DMS53 treated with DMSO at 0.1 percent for 48 hours (cell line): ENCODE results near the gene HDAC4.

Experiments
- DNase-seq: peaks from one replicate; lab custom pipeline; 2025; ENCODE audit not compliant: unreplicated experiment; lab: John Stamatoyannopoulos, UW

The HDAC4 gene

DNA sequence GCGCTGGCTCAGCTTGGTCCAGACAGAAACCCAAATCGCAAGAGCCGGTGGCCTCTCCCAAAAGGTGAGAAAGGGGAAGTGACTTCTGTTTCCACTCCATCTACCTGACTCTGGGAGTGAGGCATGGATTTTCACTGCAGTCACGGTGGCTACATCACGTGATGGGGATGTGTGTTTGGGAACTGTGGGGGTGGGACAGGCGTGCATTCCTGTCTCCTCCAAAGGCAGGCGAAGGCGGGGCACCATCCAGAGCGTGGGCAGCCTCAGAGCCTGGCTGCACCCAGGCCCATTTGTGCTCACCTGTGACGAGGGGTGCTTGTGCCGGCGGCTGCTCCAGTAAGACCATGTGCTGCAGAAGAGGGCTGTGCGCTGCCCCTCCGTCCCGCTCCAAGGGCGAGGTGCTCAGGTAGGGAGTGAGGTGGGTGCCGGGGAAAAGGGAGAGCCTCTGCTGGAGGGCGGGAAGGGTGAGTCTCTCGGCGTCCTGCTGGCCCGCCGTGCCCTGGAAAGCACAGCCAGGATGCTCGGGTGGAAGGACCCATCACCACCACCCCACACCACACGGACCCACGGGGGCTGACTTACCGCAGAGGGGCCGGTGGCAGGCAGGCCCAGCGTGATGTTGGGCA, 266.8 kb downstream of the HDAC4 start:
- DNase-seq, result no peak

DNA sequence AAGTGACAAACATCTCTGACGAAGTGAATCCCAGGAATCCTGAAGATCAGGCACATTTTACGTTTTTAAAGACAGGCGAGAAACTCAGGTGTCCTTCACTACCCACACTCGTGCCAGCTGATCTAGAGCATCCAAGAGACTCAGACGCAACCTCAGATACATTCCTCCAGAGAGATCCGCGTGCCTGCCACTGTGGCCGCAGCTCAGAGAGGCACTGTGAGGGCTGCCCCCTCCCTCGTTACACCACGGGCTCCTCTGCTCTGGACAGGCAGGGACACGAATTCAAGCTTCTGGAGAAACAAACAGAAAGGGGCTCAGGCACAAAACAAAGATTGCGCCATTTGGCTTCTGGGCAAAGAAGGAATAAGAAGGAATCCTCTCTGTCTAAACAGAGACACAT, 268.0 kb downstream of the HDAC4 start:
- no peak for DNase-seq

DNA sequence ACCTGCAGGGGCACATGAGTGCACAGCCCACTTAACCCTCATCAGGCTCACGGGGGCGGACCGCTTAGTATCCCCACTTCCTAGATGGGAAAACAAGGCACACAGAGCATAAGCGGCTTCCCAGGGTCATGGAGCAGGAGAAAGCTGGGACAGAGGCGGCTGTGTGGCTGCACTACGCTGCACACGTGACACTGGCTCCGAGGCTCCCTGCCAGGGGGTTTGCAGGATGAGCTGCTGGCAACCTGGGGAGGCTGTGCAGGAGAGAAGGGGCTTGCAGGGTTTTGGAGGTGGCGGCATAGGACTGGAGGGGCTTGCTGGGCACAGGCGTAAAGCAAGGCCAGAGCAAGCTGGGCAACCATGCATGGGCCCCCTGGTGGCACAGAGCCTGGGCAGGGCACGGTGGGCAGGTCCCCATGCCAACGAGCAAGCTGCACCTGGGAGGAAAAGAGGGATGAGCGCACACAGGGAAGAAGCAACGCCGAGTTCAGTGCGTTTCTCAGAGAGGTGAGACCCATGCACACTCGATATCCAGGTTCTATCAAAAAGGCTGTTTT, 268.6 kb downstream of the HDAC4 start:
- no peak for DNase-seq

DNA sequence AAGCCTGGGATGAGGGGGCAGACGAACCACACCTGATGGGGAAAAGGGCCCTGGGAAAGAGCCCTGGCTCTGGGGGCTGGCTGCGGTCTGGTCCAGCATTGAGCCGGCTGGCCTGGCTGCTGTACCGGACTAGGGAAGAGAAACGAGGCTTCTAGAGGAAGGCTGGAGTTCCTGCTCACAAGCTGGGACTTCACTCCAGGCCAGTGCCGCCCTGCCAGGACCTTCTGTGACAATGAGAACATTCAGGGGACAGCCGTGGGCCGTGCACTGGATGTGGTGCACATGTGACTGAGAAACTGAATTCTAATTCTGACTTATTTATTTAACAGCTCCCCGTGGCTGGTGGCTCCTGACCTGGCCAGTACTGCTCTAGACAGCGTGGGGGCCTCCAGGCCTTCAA, 269.3 kb downstream of the HDAC4 start:
- no peak for DNase-seq

DNA sequence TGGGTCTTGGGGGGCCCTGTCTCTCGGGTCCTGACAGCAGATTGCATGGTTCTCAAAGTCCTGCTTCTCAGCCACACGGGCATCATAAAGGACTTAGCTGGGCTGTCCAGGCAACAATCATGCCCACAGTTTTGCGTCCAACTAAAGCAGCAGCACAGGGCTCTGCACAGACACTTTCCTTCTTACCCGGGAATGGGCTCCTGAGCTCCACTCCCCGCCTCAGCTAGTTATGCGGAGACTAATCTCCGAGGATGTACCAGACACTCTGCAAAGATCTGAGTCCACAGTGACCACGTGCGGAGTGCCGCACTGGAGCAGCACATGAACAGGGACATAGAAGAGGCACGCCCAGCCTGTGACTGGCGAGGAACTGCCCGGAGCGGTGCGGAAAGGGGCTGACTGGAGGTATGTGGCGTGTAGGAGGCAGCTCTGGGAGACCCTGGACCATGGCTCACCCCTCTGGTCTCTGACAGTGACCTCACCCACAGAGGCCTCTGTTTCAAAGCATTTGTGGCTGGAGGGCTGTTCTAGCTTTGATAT, 270.0 kb downstream of the HDAC4 start:
- DNase-seq, result no peak

DNA sequence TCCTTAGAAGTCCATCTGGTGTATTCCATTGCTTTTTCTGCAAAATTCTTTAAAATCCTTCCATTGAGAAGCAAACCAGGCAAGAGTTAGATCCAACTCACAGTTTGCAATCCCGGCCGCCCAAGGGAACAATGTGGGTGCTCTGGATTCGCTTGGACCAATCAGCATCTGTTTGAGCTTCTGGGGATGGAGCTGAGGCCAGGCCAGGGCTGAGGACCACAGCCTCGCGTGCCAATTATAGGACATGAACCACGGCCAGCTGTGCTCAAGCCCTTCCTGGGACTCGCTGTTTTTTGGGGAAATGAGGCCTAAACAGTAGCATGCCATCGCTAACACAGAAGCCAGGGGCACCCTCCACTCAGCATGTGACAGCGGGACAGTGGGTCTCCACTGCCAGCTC, 270.8 kb downstream of the HDAC4 start:
- DNase-seq, result no peak

DNA sequence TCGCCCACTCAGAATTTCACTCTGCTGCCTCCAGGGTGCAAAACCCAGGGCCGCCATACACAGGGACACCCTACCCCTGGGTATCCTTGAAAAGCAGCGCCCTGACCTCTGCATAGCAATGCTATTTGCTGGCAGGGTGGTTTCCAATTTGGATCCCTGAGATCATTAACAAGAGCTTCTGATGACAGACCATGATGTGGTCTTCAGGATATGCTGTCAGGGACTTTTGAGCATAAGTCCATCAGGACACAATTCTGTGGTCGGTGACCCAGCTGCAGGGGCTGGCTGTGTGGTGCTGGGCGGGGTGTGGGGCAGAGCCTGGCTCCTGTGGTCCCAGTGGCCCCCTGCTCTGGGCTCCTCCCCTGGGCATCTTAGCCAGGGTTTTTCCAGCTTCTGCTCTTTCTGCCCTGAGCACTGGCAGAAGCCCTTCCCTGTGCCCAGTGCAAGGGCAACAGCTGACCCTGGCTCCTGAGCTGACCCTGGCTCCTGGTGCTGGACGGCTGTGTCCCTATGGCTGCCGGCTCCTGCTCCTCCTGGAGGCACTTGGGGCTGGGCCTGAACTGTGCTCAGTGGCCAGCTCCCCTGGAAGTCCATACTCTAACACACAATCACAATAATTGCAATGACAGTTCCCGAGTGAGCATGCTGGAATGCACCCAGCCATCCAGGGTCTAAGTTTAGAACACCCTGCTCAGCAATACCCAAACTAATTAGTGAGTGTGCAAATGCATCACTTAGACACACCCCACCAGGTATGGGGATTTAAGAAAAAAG, 271.5 kb downstream of the HDAC4 start:
- DNase-seq, result no peak

DNA sequence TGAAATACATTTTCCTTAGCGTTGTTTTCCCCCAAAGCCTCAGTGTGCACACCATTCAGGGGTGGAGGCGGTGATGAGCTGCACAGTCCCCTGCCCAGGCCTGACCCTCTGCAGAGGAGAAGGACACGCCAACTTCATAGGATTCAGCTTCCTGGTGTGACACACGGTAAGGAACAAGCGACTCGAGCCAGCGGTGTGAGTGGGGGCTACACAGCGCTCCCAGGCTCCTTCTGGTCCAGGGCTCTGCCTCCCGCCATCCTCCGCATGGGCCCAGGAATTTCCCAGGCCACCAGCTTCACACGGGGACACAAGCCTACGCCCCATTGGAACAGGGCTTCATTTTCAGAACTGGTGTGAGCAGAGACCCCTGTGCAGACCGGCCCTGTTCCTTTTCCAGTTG, 272.1 kb downstream of the HDAC4 start:
- no peak for DNase-seq

DNA sequence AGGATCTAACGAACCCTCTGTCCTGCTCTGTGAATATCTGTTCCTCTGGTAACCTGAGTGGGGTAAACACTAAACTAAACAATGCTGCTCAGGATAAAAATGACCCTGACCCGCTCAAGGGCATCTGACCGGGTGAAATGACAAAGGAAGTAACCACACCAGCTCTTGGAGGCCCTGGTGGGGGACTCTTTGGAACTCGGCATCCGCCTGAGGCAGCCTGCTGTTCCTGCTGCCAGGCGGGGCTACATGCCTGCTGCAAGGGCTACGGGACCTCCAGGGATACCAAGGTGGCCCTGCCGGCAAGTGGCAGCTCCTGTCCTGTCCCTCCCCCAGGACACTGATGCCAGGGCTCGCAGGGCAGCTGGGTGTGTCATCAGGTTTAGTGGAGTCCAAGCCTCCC, 273.3 kb downstream of the HDAC4 start:
- no peak for DNase-seq

DNA sequence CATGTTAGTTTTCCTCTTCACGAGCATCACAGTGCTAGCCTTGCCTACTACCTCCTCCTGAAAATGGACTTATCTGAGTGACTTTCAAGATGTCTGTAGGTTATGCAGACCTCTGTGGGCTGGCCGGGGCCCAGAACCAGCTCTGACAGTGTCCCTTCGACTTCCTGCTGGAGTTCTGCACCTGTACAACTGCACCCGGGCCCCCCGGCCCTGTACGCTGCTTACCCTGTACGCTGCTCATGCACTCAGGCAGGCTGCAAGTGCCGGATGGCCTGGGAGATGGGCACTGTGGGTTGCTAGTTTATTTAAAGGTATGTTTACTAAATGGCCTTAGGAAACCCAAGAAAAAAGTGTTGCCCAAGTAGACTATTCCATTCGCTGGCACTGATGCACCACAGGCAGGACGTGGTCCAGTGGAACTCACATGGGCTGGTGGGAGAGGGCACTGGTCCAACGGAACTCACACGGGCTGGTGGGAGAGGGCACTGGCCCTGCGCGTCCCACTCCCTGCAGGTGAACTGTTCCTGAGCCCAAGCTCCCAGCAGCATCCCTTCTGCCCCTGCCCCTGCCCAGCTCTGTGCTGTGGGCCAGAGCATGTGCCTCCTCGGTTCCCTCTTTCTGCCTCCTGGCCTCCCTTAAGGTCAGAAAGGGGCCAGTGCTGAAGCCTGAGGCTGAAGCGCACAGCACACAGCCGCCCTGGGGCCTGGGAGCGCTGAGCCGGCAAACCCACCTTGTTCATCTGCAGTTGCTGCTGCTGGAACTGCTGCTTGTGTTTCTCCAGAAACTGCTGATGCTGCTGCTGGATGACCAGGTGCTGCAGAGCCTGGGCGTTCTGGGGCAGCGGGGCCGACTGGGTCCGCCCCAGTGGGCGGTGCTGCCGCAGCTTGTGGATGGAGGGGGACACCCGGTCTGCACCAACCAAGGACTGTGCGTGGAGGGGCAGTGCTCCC, 274.8 kb downstream of the HDAC4 start:
- no peak for DNase-seq

DNA sequence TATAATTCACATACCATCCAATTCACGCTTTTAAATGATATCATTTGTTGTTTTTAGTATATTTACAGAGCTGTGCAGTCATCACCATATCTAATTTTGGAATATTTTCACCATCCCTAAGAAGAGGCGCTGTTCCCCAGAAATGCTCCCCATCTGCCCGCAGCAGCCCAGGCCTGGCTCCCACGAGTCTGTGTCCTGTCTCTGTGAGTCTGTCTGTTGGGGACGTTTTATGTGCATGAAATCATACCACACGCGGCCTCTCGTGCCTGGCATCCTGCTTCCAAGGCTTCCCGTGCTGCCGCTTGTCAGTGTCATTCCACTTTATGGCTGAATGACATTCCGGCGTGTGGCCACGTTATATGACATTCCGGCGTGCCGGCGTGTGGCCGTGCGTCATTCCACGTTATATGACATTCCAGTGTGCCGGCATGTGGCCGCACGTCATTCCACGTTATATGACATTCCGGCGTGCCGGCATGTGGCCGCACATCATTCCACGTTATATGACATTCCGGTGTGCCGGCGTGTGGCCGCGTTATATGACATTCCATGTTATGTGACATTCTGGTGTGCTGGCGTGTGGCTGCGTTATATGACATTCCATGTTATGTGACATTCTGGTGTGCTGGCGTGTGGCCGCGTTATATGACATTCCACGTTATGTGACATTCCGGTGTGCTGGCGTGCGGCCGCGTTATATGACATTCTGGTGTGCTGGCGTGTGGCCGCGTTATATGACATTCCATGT, 276.5 kb downstream of the HDAC4 start:
- no peak for DNase-seq

DNA sequence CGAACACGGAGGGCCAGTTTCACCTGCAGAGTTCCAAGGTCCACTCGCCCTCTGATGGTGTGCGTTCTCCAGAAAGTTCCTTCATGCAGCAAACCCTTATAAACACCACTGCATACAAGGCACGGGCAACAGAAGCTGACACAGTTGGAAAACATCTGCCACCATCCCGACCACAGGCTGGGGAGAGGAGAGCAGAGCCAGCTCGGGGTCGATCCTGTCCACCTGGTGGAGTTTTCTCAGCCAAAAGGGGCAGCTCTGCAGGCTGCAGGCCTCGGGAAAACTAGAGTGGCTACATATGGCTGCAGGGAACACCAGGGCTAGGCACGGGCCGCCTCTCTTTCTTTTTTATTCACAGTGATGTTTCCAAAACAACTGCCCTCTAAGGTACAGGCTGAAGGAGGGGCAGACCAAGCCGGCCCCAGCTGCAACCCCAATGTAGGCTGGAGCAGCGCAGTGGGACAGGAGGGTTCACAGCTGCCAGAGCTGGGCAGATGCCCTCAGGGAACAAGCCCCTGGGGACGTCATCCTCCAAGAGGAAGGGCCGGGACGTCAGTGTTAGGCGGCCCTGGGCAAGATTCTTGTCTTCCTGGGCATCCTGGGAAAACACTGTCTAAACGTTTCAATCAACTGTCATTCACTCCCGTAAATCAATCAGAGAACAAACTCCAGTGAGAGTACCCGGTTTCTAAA, 278.3 kb downstream of the HDAC4 start:
- DNase-seq, result no peak

DNA sequence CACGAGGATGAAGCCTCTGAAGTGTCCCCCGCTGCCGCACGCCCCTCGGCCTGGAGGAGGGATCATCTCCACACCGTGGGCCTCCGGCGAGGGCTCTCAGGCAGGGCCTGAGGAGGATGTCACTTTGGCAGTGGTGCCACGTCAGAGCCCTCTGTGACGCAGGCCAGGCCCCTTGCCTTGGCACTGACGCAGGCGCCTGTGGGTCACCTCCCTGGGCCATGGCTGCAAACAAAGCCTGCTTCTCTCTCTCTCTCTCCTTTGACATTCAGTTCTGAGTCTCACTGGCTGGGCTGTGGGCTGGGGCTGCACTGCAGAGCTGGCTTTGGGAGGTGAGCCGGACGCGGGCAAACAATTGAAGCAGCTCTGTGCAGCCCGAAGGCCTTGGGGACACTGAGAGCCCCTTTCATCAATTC, 279.2 kb downstream of the HDAC4 start:
- DNase-seq, result no peak

DNA sequence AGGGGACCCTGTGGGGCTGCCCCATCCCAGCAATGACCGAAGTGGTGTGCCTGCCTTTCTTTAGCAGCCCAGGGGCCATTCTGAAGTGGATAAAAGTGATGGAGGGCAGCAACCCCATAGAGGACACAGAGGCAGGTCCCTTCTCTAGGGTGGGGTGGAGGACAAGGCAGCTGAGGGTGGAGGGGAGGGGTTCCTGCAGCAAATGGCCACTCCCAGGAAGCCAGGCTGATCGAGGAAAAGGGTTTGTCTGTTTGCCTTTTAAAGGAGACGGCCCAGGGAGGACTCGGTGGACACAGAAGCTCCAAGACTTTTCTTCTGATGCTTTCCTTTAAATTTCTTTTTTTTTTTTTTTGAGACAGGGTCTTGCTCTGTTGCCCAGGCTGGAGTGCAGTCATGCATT, 280.2 kb downstream of the HDAC4 start:
- DNase-seq, result no peak

DNA sequence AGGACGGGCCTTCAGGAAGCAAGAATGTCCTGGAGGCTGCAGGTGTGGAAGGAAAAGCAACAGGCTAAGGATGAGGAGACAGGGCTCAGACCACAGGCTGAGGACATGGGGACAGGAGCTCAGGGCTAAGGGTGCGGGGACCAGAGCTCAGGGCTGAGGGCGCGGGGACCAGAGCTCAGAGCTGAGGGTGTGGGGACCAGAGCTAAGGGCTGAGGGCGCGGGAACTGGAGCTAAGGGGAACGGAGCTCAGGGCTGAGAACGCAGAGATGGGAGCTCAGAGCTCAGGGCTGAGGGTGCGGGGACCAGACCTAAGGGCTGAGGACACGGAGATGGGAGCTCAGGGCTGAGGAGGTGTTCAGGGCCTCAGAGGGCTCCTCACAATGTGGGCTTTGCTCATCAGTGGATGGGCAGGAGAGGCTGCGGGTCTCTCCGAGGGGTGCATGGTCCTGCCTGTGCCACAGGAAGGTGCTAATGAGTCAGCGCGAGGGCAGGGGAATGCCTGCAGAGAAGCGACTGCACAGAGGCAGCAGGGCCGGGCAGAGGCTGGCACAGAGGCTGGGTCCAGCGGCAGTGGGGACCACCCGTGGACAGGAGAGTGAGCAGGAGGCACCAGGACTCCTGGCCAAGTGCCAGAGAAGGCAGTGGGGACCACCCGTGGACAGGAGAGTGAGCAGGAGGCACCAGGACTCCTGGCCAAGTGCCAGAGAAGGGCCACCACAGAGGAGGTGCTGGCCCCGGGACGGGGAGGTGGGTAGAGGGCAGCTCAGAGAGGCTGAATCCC, 281.3 kb downstream of the HDAC4 start:
- no peak for DNase-seq

DNA sequence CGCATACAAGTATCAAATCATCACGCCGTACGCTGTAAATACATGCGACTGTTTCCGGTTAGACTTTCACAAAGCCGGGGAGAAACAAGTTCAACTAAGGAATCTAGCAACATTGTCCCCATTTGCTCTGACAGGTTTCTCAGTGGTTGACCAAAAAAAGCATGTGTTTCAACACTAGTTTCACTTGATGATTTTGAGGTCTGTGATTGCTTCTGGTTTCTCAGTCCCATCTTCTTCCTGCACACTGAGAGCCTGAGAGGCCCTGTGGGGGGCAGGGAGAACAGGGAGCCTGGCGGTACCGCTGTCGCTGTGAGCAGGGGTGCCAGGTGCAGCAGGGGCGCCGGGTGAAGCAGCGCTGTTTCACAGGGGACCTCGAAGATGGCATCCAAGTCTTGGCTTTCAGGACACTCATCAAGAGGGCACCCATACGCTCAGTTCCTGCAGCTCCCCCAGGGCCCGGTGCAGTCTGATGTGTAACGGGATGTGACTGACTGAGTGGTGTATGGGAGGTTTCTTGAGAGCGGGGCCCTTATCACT, 282.1 kb downstream of the HDAC4 start:
- DNase-seq, result no peak

DNA sequence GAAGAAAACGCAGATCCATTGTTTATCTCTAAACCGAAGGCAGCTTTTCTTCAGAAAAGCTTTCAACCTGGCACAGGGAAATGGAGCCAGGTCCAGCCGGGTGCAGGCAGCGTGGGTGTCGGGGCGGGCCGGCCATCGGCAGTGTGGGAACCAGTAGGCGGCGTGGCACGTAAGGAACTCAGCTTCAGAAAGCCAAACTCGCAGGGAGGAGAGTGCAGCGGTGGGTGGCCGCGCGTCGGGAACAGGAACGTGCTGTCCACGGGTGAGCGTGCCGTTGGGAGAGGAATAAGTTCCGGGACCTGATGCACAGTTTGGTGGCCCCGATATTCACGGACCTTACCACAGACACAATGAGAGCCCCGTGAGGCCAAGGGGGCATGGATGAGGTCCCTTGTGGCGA, 282.6 kb downstream of the HDAC4 start:
- no peak for DNase-seq

DNA sequence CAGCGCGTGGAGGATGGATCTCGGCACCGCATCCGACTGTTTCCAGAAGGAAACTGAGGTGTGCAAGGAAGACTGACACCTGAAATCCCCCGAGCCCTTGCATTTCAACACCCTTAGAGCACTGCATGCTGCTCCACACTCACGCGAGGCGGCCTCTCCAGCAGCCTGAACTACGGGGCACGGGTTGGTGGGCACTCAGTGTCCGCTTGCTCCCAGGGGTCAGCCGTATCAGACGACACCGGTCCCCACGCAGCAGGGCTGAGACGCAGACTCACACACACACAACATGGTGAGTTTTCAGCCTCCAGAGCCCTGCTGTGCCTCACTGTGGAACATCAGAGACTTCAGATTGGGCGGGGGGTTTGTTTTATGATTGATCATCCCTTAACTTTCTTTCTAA, 283.0 kb downstream of the HDAC4 start:
- no peak for DNase-seq
